GM12891 (cell line): ENCODE measurements around the gene WLS.

ENCODE experiments used
- PAX5 ChIP-seq: IDR thresholded peaks from 2 replicates; pipeline ENCODE4 v1.6.1; 2011; ENCODE audit warnings: low read length, moderate library complexity, mild to moderate bottlenecking; ENCODE audit not compliant: insufficient read depth, severe bottlenecking
- POLR2A ChIP-seq: IDR thresholded peaks from 2 replicates; pipeline ENCODE4 v1.6.1; 2011; ENCODE audit warnings: low read depth, low read length, control low read depth
- POLR2AphosphoS5 ChIP-seq: IDR thresholded peaks from 2 replicates; pipeline ENCODE4 v1.6.1; 2011; ENCODE audit warnings: low read depth, low read length, control low read depth
- SPI1 ChIP-seq: IDR thresholded peaks from 2 replicates; pipeline ENCODE4 v1.6.1; 2011; ENCODE audit warnings: low read depth, low read length, control low read depth
- TAF1 ChIP-seq: IDR thresholded peaks from 2 replicates; pipeline ENCODE4 v1.6.1; 2011; ENCODE audit warnings: low read depth, low read length, control low read depth

- TF ChIP-seq POLR2AphosphoS5 (no peak), POLR2A (no peak), TAF1 (no peak), SPI1 (no peak), PAX5 (no peak)
Observed at GRCh38 chr1:68228851-68229250, 3.5 kb downstream of the WLS start.
